IMR-90 (cell line): Measurements from ENCODE around the gene KCNIP1. TPM values are rescaled to one million over a fixed set of nuclear protein-coding genes. Genes with fewer than 3 reads are reported as not detected.

Experiments used
- ATAC-seq: fragments of 200-7000 bp; cut with Tn5 transposase; 2 replicates; pipeline ENCODE4 v1.9.1; 2020; ENCODE audit warnings: low read depth, mild to moderate bottlenecking, moderate library complexity
- BruUV-seq: library from RNA; stranded (reverse); fragments of 400-500 nt; replicated peaks from 2 replicates; lab custom pipeline; 2021; lab: Mats Ljungman, UMichigan
- CTCF ChIA-PET: fragments of 300-600 bp; formaldehyde crosslinking; extraction: SDS; loops from one replicate; lab custom pipeline; 2021; ENCODE audit warnings: antibody characterized with exemption; lab: Yijun Ruan, JAX
- POLR2A ChIA-PET: fragments of 300-600 bp; sonication (Branson Sonifier 250); formaldehyde crosslinking; loops from one replicate; lab custom pipeline; 2022; ENCODE audit warnings: antibody characterized with exemption; ENCODE audit not compliant: unreplicated experiment; lab: Charles Lee
- DNase-seq: peaks from one replicate; pipeline ENCODE4 v3.0.0; 2013
- H2AFZ ChIP-seq: replicated peaks from 2 replicates; pipeline ENCODE3; 2013; ENCODE audit warnings: low read length, mild to moderate bottlenecking; ENCODE audit not compliant: poor library complexity
- H2AK5ac ChIP-seq: 2 replicates; pipeline ENCODE4 v1.6.1; 2013; ENCODE audit warnings: low read depth, low read length, inconsistent platforms
- H2AK9ac ChIP-seq: replicated peaks from 2 replicates; pipeline ENCODE3; 2013; ENCODE audit warnings: mild to moderate bottlenecking, low read depth, low read length, moderate library complexity; ENCODE audit not compliant: poor library complexity
- H2BK120ac ChIP-seq: 2 replicates; pipeline ENCODE4 v1.6.1; 2013; ENCODE audit warnings: low read depth, low read length, inconsistent platforms
- H2BK15ac ChIP-seq: 3 replicates; pipeline ENCODE4 v1.6.1; 2013; ENCODE audit warnings: low read depth, low read length, inconsistent platforms
- H2BK20ac ChIP-seq: 2 replicates; pipeline ENCODE4 v1.6.1; 2013; ENCODE audit warnings: low read depth, mild to moderate bottlenecking, inconsistent platforms, low read length, moderate library complexity
- H2BK5ac ChIP-seq: 2 replicates; pipeline ENCODE4 v1.6.1; 2013; ENCODE audit warnings: mild to moderate bottlenecking, low read depth, low read length, inconsistent platforms; ENCODE audit not compliant: poor library complexity, severe bottlenecking
- H3K14ac ChIP-seq: replicated peaks from 2 replicates; pipeline ENCODE4 v1.6.1; 2013; ENCODE audit warnings: low read depth, low read length, inconsistent platforms
- H3K18ac ChIP-seq: 2 replicates; pipeline ENCODE4 v1.6.1; 2013; ENCODE audit warnings: low read depth, low read length, control low read depth
- H3K23ac ChIP-seq: 2 replicates; pipeline ENCODE4 v1.6.1; 2013; ENCODE audit warnings: low read depth, low read length, inconsistent platforms
- H3K27ac ChIP-seq: 2 replicates; pipeline ENCODE4 v1.5.1; 2013; ENCODE audit warnings: mild to moderate bottlenecking, control low read depth, low read length; ENCODE audit not compliant: insufficient read depth
- H3K27me3 ChIP-seq: 2 replicates; pipeline ENCODE4 v1.6.1; 2013; ENCODE audit warnings: low read length; ENCODE audit not compliant: control insufficient read depth, insufficient read depth
- H3K36me3 ChIP-seq: 2 replicates; pipeline ENCODE4 v1.6.1; 2013; ENCODE audit warnings: low read length, mixed read lengths; ENCODE audit not compliant: control insufficient read depth, insufficient read depth
- H3K4ac ChIP-seq: 2 replicates; pipeline ENCODE4 v1.6.1; 2013; ENCODE audit warnings: low read depth, low read length, inconsistent platforms
- H3K4me1 ChIP-seq: 2 replicates; pipeline ENCODE4 v1.6.1; 2013; ENCODE audit warnings: low read length, mixed read lengths; ENCODE audit not compliant: control insufficient read depth, insufficient read depth
- H3K4me2 ChIP-seq: 2 replicates; pipeline ENCODE4 v1.6.1; 2013; ENCODE audit warnings: low read depth, mild to moderate bottlenecking, control low read depth, low read length, moderate library complexity
- H3K4me3 ChIP-seq: 2 replicates; pipeline ENCODE4 v1.5.1; 2013; ENCODE audit warnings: low read depth, mild to moderate bottlenecking, control low read depth, low read length, moderate library complexity; ENCODE audit not compliant: insufficient read depth
- H3K56ac ChIP-seq: 2 replicates; pipeline ENCODE4 v1.6.1; 2013; ENCODE audit warnings: low read length, inconsistent platforms; ENCODE audit not compliant: insufficient read depth; ENCODE audit errors: extremely low read depth
- H3K79me1 ChIP-seq, 2 experiments: 2 replicates each; pipeline ENCODE4 v1.6.1; 2013; ENCODE audit warnings: low read length in 2 of 2, inconsistent platforms in 1 of 2, low read depth in 1 of 2
- H3K9ac ChIP-seq: 2 replicates; pipeline ENCODE4 v1.6.1; 2013; ENCODE audit warnings: low read depth, low read length, control low read depth
- H3K9me1 ChIP-seq: 2 replicates; pipeline ENCODE4 v1.6.1; 2013; ENCODE audit warnings: low read length, inconsistent platforms; ENCODE audit not compliant: insufficient read depth
- H3K9me3 ChIP-seq: 2 replicates; pipeline ENCODE4 v1.6.1; 2013; ENCODE audit warnings: low read length; ENCODE audit not compliant: control insufficient read depth, insufficient read depth
- H4K20me1 ChIP-seq: 2 replicates; pipeline ENCODE4 v1.6.1; 2013; ENCODE audit warnings: low read length, inconsistent platforms; ENCODE audit not compliant: insufficient read depth
- H4K5ac ChIP-seq: 2 replicates; pipeline ENCODE4 v1.6.1; 2013; ENCODE audit warnings: mild to moderate bottlenecking, low read depth, low read length, control low read depth
- H4K8ac ChIP-seq, 2 experiments: 2 replicates each; pipeline ENCODE4 v1.6.1; 2013; ENCODE audit warnings: low read depth in 2 of 2, low read length in 2 of 2, control low read depth in 1 of 2, inconsistent platforms in 1 of 2
- H4K91ac ChIP-seq: 2 replicates; pipeline ENCODE4 v1.6.1; 2013; ENCODE audit warnings: low read depth, low read length, inconsistent platforms; ENCODE audit not compliant: insufficient read depth
- BHLHE40 ChIP-seq: fragments of 150-350 bp; IDR thresholded peaks from 2 replicates; pipeline ENCODE4 v1.6.1; 2016; ENCODE audit warnings: mild to moderate bottlenecking, low read depth, low read length
- CEBPB ChIP-seq: IDR thresholded peaks from 2 replicates; pipeline ENCODE4 v1.6.1; 2012; ENCODE audit warnings: low read depth, low read length, improper control_type of control experiment
- CHD1 ChIP-seq: IDR thresholded peaks from 2 replicates; pipeline ENCODE4 v1.6.1; 2012; ENCODE audit warnings: low read depth, low read length, improper control_type of control experiment
- FOS ChIP-seq: fragments of 150-350 bp; IDR thresholded peaks from 2 replicates; pipeline ENCODE4 v1.6.1; 2016; ENCODE audit warnings: low read depth, low read length
- MAFK ChIP-seq: IDR thresholded peaks from 2 replicates; pipeline ENCODE4 v1.6.1; 2012; ENCODE audit warnings: low read depth, low read length, improper control_type of control experiment
- MAZ ChIP-seq: IDR thresholded peaks from 2 replicates; pipeline ENCODE4 v1.6.1; 2012; ENCODE audit warnings: low read depth, mild to moderate bottlenecking, low read length, improper control_type of control experiment, moderate library complexity, borderline replicate concordance
- MXI1 ChIP-seq: IDR thresholded peaks from 2 replicates; pipeline ENCODE4 v1.6.1; 2012; ENCODE audit warnings: low read depth, mild to moderate bottlenecking, low read length, moderate library complexity, borderline replicate concordance
- NFE2L2 ChIP-seq: fragments of 150-350 bp; IDR thresholded peaks from 2 replicates; pipeline ENCODE4 v1.6.1; 2016; ENCODE audit warnings: low read depth, mild to moderate bottlenecking, low read length
- POLR2A ChIP-seq: IDR thresholded peaks from 2 replicates; pipeline ENCODE4 v1.6.1; 2012; ENCODE audit warnings: mild to moderate bottlenecking, low read depth, low read length
- RAD21 ChIP-seq: IDR thresholded peaks from 2 replicates; pipeline ENCODE4 v1.6.1; 2012; ENCODE audit warnings: low read length, improper control_type of control experiment
- RCOR1 ChIP-seq: IDR thresholded peaks from 2 replicates; pipeline ENCODE4 v1.6.1; 2012; ENCODE audit warnings: mild to moderate bottlenecking, low read length, improper control_type of control experiment; ENCODE audit not compliant: insufficient replicate concordance
- RFX5 ChIP-seq: IDR thresholded peaks from 2 replicates; pipeline ENCODE4 v1.8.0; 2012; ENCODE audit warnings: low read depth, mild to moderate bottlenecking, low read length, moderate library complexity
- SMC3 ChIP-seq: fragments of 150-350 bp; IDR thresholded peaks from 2 replicates; pipeline ENCODE4 v1.6.1; 2016; ENCODE audit warnings: low read depth, mild to moderate bottlenecking, antibody characterized with exemption, low read length, moderate library complexity
- WGBS, 2 experiments: methylation state at CpG; one replicate each; pipeline versions ENCODE4 v1.1.5 to v1.1.7; 2013; ENCODE audit warnings: missing lambda C conversion rate in 2 of 2; ENCODE audit not compliant: insufficient read length in 1 of 2; ENCODE audit errors: extremely low coverage in 2 of 2; 5-methylcytosine and 5-hydroxymethylcytosine counted together
- dilution Hi-C: fragments of 300-500 bp; cut with HindIII; formaldehyde crosslinking; loops from one replicate; pipeline ENCODE4 v1.14.3; 2018; ENCODE audit warnings: low sequenced_read_pairs; ENCODE audit not compliant: unreplicated experiment
- in situ Hi-C: fragments of 300-500 bp; cut with MboI; formaldehyde crosslinking; loops from 3 replicates; pipeline ENCODE4 v1.14.3; 2019; ENCODE audit warnings: low sequenced_read_pairs, inconsistent platforms, mixed read lengths
- intact Hi-C: fragments of 100-400 bp; cut with micrococcal nuclease; formaldehyde crosslinking; loops from 2 replicates; pipeline ENCODE4 v1.10.0; 2022
- polyA plus RNA-seq, 3 experiments: library from polyadenylated mRNA; depleted of rRNA; stranded (reverse); fragments of >200 nt; gene quantifications; 2 replicates each; pipeline ENCODE4 v1.2.3, GENCODE V29; 2012; ENCODE audit warnings: low replicate concordance in 1 of 3
- total RNA-seq: library from RNA; depleted of rRNA; stranded (reverse); fragments of >200 nt; gene quantifications from 2 replicates; pipeline ENCODE4 v1.2.3, GENCODE V29; 2012
- TF ChIP-seq, protein P1 (sequence below): fragments of 150-350 bp; IDR thresholded peaks from 2 replicates; pipeline ENCODE4 v1.6.1; 2017; ENCODE audit warnings: mild to moderate bottlenecking, antibody characterized with exemption, low read length, low read depth
- TF ChIP-seq, protein P2 (sequence below): fragments of 150-350 bp; IDR thresholded peaks from 2 replicates; pipeline ENCODE4 v1.6.1; 2016; ENCODE audit warnings: low read depth, mild to moderate bottlenecking, low read length, moderate library complexity, borderline replicate concordance

Gene KCNIP1
- total and polyA plus RNA-seq, 2 of the 4 experiments (the other 2 are of a cell fraction), result not detected

DNA sequence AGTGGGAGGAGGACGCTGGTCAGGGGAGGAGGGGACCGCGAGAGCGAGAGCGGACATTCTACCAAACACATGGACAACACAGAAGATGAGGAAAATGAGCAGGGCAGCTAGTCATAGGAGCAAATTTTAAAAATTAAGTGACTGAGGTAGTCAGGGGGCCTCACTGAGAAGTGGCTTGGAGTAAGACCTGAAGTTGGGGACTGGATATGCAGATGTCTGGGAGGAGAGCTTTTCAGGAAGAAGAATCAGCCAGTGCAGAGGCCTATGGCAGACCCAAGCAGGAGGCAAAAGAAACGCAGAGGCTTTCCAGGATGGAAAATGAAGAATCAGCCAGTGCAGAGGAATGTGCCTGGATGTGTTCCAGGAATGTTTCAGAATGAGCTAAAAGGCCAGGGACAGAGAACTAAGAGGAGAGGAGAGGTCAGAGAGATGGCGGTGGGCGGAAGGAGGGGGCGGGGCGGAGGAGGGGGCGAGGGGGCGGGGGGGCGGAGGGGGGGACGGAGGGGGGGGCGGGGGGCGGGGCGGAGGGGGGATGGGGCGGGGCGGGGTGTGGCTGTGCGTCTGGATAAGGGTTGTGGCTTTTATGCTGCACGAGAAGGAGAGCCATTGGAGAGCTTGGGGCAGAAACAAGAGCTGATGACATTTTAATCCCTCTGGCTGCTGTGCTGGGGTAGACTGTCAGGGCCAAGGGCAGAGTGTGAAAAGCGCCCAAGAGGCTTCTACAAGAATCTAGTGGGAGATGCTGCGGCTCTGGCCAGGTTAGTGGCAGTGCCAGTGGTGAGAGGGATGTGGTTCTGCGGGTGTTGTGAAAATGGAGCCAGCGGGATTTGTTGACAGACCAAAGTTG, 129.6 kb downstream of the KCNIP1 start:
- Histone ChIP-seq H4K91ac (peak overlapping the region; percentile 19; the same call in 1 of the 2 replicates), H4K5ac (no peak overlapping the region), H2BK15ac (no peak overlapping the region), H3K4ac (no peak overlapping the region), H2AK9ac (no peak overlapping the region), H3K4me1 (peaks cover 4% of the 10 kb centered on the region; the same call in 1 of the 2 replicates), H3K23ac (no peak overlapping the region), H3K4me2 (peak overlapping the region; percentile 80), H3K9ac (no peak overlapping the region; the same call in 1 of the 2 replicates), H3K27me3 (peaks cover 2% of the 10 kb centered on the region; the same call in 1 of the 2 replicates), H3K4me3 (peak overlapping the region; percentile 16; the same call in 1 of the 2 replicates), H2AFZ (peak overlapping the region; percentile 73), H3K9me1 (no peaks in the 10 kb centered on the region), H2AK5ac (no peak overlapping the region), H3K27ac (no peak overlapping the region), H4K20me1 (no peaks in the 10 kb centered on the region; the same call in 1 of the 2 replicates), H4K8ac (peak overlapping the region in 1 of 2 experiments; percentile 14; a peak in 1 of 4 replicates), H2BK5ac (no peak overlapping the region), H3K36me3 (no peaks in the 10 kb centered on the region), H3K18ac (no peak overlapping the region), H2BK120ac (no peak overlapping the region), H3K56ac (no peak overlapping the region; the same call in 1 of the 2 replicates), H3K9me3 (no peaks in the 10 kb centered on the region), H3K14ac (no peak overlapping the region), H2BK20ac (no peak overlapping the region), H3K79me1 (no peaks in the 10 kb centered on the region)
- dilution Hi-C loops, result no loop called here
- WGBS, 2 experiments, result 5% methylated on average over 4 of the region's 25 CpGs; no CpG with 5 or more reads in 1 of the 2 experiments
- ChIA-PET CTCF (interaction anchor here (0.6 to 1.3 kb wide), 11 partner anchors 9 to 580 kb away, joined by 3 to 13 read pairs (median 4); no protein-coding TSS in a partner anchor), POLR2A (no interaction called here)
- in situ Hi-C loops, result no loop called here
- intact Hi-C loops, result loop anchor here (1.0 to 10.0 kb wide), 5 partner anchors 29 to 571 kb away; no protein-coding TSS in a partner anchor
- no TSS peak for BruUV-seq
- peak; percentile 65 for DNase-seq
- ATAC-seq, result peak; percentile 75
- TF ChIP-seq MAFK (no peak), POLR2A (no peak), MXI1 (no peak), RAD21 (no peak), BHLHE40 (no peak), NFE2L2 (no peak), FOS (no peak), CEBPB (no peak), RFX5 (no peak), CHD1 (no peak), RCOR1 (no peak), SMC3 (no peak), MAZ (no peak)
- TF ChIP-seq, protein P1, sequence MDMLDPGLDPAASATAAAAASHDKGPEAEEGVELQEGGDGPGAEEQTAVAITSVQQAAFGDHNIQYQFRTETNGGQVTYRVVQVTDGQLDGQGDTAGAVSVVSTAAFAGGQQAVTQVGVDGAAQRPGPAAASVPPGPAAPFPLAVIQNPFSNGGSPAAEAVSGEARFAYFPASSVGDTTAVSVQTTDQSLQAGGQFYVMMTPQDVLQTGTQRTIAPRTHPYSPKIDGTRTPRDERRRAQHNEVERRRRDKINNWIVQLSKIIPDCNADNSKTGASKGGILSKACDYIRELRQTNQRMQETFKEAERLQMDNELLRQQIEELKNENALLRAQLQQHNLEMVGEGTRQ, result no peak
- TF ChIP-seq, protein P2, sequence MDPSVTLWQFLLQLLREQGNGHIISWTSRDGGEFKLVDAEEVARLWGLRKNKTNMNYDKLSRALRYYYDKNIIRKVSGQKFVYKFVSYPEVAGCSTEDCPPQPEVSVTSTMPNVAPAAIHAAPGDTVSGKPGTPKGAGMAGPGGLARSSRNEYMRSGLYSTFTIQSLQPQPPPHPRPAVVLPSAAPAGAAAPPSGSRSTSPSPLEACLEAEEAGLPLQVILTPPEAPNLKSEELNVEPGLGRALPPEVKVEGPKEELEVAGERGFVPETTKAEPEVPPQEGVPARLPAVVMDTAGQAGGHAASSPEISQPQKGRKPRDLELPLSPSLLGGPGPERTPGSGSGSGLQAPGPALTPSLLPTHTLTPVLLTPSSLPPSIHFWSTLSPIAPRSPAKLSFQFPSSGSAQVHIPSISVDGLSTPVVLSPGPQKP, result no peak
